ENCODE results near the gene KIDINS220. TPM values are rescaled to one million over a fixed set of nuclear protein-coding genes. Genes with fewer than 3 reads are reported as not detected.

The KIDINS220 gene
- total RNA-seq, 4 donors from 2014 or later = 65.8 to 78.1 (median 73.6) TPM

DNA sequence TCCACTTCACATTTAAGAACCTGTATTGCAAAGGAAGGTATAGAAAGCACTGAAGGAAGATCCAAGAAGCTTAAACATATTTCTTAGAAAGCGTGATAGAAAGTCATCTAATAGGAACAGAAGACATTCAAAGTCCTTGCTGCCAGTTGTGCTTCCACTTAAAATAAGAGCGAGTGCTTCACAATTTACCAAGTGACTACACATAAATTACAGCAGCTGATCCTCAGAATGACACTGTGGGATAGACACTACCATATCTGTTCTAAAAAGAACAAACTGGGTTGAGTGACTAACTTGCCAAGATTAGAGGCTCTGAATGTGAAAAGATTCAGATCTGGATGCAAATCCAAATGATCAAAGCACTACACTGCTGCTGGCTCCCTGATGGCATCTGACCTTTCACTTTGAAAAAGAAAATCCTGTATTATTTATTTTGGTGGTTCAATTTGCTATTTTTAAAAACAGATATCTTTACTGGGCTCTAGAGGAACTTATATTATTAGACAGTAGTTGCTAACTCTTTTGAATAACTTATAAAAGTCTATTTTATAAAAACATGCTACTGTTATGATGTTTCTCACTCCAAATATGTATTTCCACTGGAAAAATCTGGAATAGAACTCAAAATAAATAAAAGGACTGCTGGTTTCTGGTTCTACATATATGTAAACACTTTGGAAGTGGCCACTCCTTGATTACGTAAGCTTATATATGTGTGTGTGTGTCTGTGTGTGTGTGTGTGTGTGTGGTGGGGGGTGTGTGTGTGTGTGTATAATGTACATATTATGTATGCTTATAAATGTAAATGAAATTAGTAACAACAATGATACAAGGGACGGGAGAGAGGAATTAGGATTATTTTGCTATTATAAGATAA, 57.4 kb downstream of the KIDINS220 start:
- WGBS = 94% methylated on average over 4 of the region's 4 CpGs
- Histone ChIP-seq H3K36me3 (peaks cover 29 to 75% (median 54%) of the 10 kb centered on the region in 4 donors), H3K4me1 (peaks cover 0 to 5% (median 0%) of the 10 kb centered on the region in 4 donors), H3K4me3 (no peak overlapping the region), H3K27ac (replicated peaks in 1 of 4) (no peak overlapping the region), H3K27me3 (no peaks in the 10 kb centered on the region), H3K9me3 (no peaks in the 10 kb centered on the region)
- intact Hi-C loops (cut with DNase I) = no loop called here
- TF ChIP-seq POLR2AphosphoS5 (IDR thresholded peaks at IDR 0.05) (no peak), POLR2A (IDR thresholded peaks at IDR 0.05; ENCODE audit: low read depth) (no peak), EP300 (IDR thresholded peaks at IDR 0.05) (no peak)
- TF ChIP-seq, protein P1, sequence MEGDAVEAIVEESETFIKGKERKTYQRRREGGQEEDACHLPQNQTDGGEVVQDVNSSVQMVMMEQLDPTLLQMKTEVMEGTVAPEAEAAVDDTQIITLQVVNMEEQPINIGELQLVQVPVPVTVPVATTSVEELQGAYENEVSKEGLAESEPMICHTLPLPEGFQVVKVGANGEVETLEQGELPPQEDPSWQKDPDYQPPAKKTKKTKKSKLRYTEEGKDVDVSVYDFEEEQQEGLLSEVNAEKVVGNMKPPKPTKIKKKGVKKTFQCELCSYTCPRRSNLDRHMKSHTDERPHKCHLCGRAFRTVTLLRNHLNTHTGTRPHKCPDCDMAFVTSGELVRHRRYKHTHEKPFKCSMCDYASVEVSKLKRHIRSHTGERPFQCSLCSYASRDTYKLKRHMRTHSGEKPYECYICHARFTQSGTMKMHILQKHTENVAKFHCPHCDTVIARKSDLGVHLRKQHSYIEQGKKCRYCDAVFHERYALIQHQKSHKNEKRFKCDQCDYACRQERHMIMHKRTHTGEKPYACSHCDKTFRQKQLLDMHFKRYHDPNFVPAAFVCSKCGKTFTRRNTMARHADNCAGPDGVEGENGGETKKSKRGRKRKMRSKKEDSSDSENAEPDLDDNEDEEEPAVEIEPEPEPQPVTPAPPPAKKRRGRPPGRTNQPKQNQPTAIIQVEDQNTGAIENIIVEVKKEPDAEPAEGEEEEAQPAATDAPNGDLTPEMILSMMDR (IDR thresholded peaks at IDR 0.05) = no peak
- no peak for DNase-seq (ENCODE audit: extremely low spot score)

DNA sequence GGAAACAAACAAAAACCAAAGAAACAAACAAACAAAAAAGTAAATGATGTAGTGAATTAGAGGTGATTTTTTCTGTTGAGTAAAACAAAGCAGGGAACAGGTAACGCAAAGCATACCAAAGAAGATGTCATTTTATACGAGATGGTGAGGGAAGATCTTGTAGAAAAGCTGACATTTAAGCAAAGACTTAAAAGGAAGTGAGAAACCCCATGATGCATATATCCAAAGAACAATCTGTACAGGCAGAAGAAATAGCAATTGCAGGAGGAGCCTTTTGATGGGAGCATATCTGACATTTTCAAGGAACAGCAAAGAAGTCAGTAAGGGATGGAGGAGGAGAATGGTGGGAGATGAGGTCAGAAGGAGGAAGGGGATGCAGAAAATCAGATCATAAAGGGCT, 63.0 kb downstream of the KIDINS220 start:
- WGBS = 89% methylated on average over 2 of the region's 2 CpGs
- intact Hi-C loops (cut with DNase I) = no loop called here
- Histone ChIP-seq H3K4me1 (no peaks in the 10 kb centered on the region), H3K4me3 (no peak overlapping the region), H3K36me3 (peaks cover 47 to 90% (median 76%) of the 10 kb centered on the region in 4 donors), H3K27ac (replicated peaks in 1 of 4) (no peak overlapping the region), H3K27me3 (no peaks in the 10 kb centered on the region), H3K9me3 (no peaks in the 10 kb centered on the region)
- TF ChIP-seq POLR2AphosphoS5 (IDR thresholded peaks at IDR 0.05) (no peak), POLR2A (IDR thresholded peaks at IDR 0.05; ENCODE audit: low read depth) (no peak)
- TF ChIP-seq, protein P1 (IDR thresholded peaks at IDR 0.05) = no peak
- no peak for DNase-seq (ENCODE audit: extremely low spot score)

DNA sequence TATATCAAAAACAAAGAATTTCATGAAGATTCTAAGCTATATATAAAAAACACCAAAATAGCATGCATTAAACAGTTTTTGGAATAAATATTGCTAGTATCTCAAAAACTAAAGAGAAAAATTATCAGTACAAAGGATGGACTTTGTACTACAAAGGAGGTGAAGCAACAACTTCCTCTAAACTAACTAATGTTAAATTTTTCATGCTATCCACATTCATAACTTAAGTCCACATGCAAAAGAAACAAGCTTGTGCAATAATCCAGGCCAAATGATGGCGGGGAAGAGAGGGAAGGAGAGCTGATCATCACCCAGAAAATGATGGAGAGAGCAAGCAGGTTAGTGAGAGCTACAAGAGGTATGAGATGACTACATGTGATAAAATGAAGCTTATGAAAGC, 70.1 kb downstream of the KIDINS220 start:
- WGBS = 94% methylated on average over 1 of the region's 1 CpG
- TF ChIP-seq POLR2A (IDR thresholded peaks at IDR 0.05; ENCODE audit: low read depth) (no peak), EP300 (IDR thresholded peaks at IDR 0.05) (no peak), POLR2AphosphoS5 (IDR thresholded peaks at IDR 0.05) (no peak)
- TF ChIP-seq, protein P1 (IDR thresholded peaks at IDR 0.05) = no peak
- Histone ChIP-seq H3K27me3 (no peaks in the 10 kb centered on the region), H3K4me3 (no peak overlapping the region), H3K4me1 (no peaks in the 10 kb centered on the region), H3K27ac (replicated peaks in 1 of 4) (no peak overlapping the region), H3K9me3 (no peaks in the 10 kb centered on the region), H3K36me3 (peaks cover 24 to 34% (median 30%) of the 10 kb centered on the region in 4 donors)
- intact Hi-C loops (cut with DNase I) = no loop called here
- DNase-seq (ENCODE audit: extremely low spot score) = no peak

DNA sequence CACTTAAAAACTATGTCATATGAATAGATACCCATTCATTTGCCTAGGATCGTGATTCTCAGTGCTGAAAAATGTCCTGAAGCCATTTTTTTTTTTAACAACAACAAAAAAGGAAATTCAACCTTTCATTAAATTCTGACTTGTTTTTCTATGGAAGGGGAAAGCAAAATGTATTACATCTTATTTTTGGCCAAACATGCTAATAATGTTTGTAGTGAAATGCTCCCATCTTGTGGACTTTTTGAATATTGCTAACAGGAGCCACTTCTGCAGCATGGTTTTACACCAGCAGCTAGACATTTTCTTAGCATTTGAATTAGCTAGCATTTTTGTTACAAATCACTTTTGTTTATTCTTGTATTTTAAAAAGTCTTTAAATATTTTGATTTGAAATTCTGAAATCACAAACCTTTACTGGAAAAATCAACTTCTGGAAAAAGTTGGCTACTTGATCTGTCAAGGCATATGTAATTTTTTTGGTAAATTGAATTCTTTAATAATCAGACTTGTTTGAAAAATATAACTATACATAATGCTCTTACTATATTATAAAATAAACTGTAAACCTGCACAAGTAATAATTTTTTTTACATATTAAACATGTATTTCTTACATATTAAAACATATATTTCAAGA, 75.8 kb downstream of the KIDINS220 start:
- Histone ChIP-seq H3K27ac (replicated peaks in 1 of 4) (no peak overlapping the region), H3K27me3 (no peaks in the 10 kb centered on the region), H3K4me1 (peaks cover 0 to 9% (median 7%) of the 10 kb centered on the region in 4 donors), H3K36me3 (peaks cover 0 to 20% (median 13%) of the 10 kb centered on the region in 4 donors), H3K9me3 (peaks cover 0 to 2% (median 0%) of the 10 kb centered on the region in 4 donors), H3K4me3 (no peak overlapping the region)
- WGBS = 70% methylated on average over 1 of the region's 1 CpG
- TF ChIP-seq, protein P1 (IDR thresholded peaks at IDR 0.05) = peak; percentile 40 to 64 (median 55)
- TF ChIP-seq POLR2AphosphoS5 (IDR thresholded peaks at IDR 0.05) = no peak
- TF ChIP-seq POLR2A (IDR thresholded peaks at IDR 0.05; ENCODE audit: low read depth) = no peak
- TF ChIP-seq EP300 (IDR thresholded peaks at IDR 0.05) = no peak
- DNase-seq (ENCODE audit: extremely low spot score) = no peak
- intact Hi-C loops (cut with DNase I) = no loop called here
